ENCODE measurements around the gene ARMC3. TPM values are rescaled to one million over a fixed set of nuclear protein-coding genes. Genes with fewer than 3 reads are reported as not detected.
"Not testable (repeated sequence)": the region's sequence is repeated elsewhere in the genome, so short reads cannot be mapped to it uniquely, and the experiment has no call there.

ARMC3 gene, protein sequence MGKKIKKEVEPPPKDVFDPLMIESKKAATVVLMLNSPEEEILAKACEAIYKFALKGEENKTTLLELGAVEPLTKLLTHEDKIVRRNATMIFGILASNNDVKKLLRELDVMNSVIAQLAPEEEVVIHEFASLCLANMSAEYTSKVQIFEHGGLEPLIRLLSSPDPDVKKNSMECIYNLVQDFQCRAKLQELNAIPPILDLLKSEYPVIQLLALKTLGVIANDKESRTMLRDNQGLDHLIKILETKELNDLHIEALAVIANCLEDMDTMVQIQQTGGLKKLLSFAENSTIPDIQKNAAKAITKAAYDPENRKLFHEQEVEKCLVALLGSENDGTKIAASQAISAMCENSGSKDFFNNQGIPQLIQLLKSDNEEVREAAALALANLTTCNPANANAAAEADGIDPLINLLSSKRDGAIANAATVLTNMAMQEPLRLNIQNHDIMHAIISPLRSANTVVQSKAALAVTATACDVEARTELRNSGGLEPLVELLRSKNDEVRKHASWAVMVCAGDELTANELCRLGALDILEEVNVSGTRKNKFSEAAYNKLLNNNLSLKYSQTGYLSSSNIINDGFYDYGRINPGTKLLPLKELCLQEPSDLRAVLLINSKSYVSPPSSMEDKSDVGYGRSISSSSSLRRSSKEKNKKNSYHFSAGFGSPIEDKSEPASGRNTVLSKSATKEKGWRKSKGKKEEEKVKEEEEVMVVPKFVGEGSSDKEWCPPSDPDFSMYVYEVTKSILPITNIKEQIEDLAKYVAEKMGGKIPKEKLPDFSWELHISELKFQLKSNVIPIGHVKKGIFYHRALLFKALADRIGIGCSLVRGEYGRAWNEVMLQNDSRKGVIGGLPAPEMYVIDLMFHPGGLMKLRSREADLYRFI
- total RNA-seq (2014; rRNA removed; shearing (Covaris generic)): 0.32 TPM in 1 of 2 replicates, not detected in the other
- not detected in 2 replicates for polyA plus RNA-seq (2015; cell fraction: cytosol; rRNA removed)
- polyA plus RNA-seq (2015; cell fraction: nucleus; rRNA removed): not detected in 2 replicates

GRCh38 chr10:22927661-22928403, at the start of gene ARMC3:
Gene ARMC3, plus strand, starts transcription at chr10:22928053. Its CDS starts 3,944 bp downstream, at chr10:22931997.
- in situ Hi-C loops (cut with HindIII; ENCODE audit: low pct_unique_long_range_greater_than_20kb, low sequenced_read_pairs): no loop called here
- DNase-seq (ENCODE audit: low read depth, low spot score): no peak

DNA sequence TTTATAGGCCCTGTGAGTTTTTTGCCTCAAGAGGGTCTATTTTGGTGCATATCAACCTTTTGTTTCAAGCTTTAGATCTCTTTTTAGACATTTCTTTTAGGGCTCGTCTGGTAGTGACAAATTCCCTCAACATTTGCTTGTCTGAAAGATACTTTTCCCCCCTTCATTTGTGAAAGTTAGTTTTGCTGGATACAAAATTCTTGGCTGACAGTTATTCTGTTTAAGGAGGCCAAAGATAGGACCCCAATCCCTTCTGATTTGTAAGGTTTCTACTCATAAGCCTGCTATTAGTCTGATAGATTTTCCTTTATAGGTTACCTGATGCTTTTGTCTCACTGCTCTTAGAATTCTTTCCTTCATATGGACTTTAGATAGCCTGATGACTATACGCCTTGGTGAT, 36.1 kb upstream of the ARMC3 start:
- DNase-seq (ENCODE audit: low read depth, low spot score): no peak
- in situ Hi-C loops (cut with HindIII; ENCODE audit: low pct_unique_long_range_greater_than_20kb, low sequenced_read_pairs): no loop called here

DNA sequence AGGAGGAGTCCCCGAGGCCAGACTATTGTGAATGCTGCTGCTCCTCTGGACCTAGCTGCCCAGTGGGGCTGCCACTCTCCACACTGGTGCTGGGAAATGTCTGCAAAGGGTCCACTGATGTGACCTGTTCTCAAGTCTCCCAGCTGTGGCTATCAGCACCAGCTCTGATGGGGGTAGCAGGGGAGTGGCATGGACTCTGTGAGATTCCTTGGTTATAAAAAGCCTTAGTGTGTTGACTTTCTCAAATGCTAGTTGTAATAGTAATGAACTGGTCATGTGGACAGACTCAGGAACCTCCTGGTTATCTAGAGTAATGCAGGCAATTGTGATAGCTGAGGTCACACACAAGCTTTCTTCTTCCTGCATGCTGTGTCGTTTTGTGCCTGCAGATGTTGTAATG, 34.1 kb upstream of the ARMC3 start:
- no peak for DNase-seq (ENCODE audit: low read depth, low spot score)
- in situ Hi-C loops (cut with HindIII; ENCODE audit: low pct_unique_long_range_greater_than_20kb, low sequenced_read_pairs): no loop called here

DNA sequence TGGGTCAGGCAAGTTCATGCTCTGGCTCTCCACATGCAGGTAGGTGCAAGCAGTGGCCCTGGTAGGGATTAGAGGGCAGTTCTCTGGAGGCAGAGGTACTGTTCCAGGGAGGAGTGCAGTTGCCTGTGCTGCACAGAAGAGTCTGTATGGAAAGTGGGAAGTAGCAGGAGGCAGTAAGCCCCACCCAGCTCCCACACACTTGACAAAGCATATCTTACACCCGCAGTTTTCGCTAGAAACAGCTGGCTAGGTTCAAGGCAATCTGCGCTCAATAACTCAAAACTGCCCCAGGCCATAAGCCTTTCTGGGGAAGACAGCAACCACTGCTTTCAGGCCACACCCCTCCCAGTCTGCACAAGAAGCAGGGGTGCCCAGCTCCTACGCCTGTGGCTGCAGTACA, 33.1 kb upstream of the ARMC3 start:
- in situ Hi-C loops (cut with HindIII; ENCODE audit: low pct_unique_long_range_greater_than_20kb, low sequenced_read_pairs): no loop called here
- no peak for DNase-seq (ENCODE audit: low read depth, low spot score)

- in situ Hi-C loops (cut with HindIII; ENCODE audit: low pct_unique_long_range_greater_than_20kb, low sequenced_read_pairs): no loop called here
- no peak for DNase-seq (ENCODE audit: low read depth, low spot score)
Observed at GRCh38 chr10:22895252-22895651, 32.6 kb upstream of the ARMC3 start.

DNA sequence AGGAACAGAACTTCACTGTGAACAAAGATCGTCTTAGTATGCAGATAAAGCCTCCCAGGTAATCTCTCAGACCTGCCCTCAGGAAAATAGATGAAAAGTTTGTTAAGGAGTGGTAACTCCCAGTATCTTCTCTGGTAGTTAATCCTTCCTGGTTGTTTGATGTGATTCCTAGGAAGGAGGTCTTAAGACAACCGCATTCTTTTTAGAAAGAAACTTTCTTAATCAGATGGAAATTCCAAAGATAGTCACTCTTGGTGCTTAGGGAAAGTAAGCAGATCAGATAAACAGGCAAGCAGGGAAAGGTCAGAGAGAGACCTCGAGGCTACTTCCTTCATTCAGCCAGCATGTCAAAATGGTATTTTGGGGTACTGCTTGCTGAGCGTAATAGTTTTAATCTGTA, 30.5 kb upstream of the ARMC3 start:
- no peak for DNase-seq (ENCODE audit: low read depth, low spot score)
- in situ Hi-C loops (cut with HindIII; ENCODE audit: low pct_unique_long_range_greater_than_20kb, low sequenced_read_pairs): no loop called here

DNA sequence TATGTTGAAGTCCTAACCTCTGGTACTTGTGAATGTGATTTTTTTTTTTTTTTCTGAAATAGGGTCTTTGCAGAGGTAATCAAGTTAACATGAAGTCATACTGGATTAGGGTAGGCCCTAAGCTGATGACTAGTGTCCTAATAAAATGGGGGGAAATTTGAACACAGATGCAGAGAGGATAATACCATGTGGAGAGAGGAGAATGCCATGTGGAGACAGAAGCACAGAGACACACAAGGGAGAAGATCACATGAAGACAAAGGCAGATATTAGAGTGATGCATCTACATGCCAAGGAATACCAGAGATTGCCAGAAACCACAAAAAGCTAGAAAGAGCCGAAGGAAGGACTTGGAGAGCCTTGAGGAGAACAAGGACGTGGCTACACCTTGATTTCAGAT, 28.5 kb upstream of the ARMC3 start:
- in situ Hi-C loops (cut with HindIII; ENCODE audit: low pct_unique_long_range_greater_than_20kb, low sequenced_read_pairs): no loop called here
- no peak for DNase-seq (ENCODE audit: low read depth, low spot score)

DNA sequence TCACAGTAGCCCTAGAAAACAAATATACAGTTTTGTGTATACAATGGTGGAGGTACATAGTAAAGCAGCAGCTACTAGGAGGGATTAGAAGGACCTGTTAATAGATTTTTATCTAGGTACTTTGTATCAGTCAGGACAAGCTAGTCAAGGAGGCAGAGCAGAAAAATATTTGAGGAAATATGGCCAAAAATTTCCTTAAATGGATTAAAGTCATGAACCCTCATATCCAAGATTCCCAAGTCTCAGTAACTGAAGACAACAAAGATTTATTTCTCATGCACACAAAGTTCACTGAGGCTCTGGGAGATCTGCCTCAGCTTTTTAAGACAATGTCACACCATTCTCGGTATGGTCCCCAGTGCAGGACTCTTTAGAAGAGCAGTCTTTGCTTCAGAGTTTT, 28.1 kb upstream of the ARMC3 start:
- no peak for DNase-seq (ENCODE audit: low read depth, low spot score)
- in situ Hi-C loops (cut with HindIII; ENCODE audit: low pct_unique_long_range_greater_than_20kb, low sequenced_read_pairs): no loop called here

GRCh38 chr10:22900841-22901601, 26.8 kb upstream of the ARMC3 start:
- in situ Hi-C loops (cut with HindIII; ENCODE audit: low pct_unique_long_range_greater_than_20kb, low sequenced_read_pairs): no loop called here
- no peak for DNase-seq (ENCODE audit: low read depth, low spot score)

- in situ Hi-C loops (cut with HindIII; ENCODE audit: low pct_unique_long_range_greater_than_20kb, low sequenced_read_pairs); DNase-seq (ENCODE audit: low read depth, low spot score): not testable (repeated sequence)
Observed at GRCh38 chr10:22902147-22902546, 25.7 kb upstream of the ARMC3 start.

- in situ Hi-C loops (cut with HindIII; ENCODE audit: low pct_unique_long_range_greater_than_20kb, low sequenced_read_pairs): no loop called here
- DNase-seq (ENCODE audit: low read depth, low spot score): no peak
Observed at GRCh38 chr10:22903694-22904093, 24.2 kb upstream of the ARMC3 start.

DNA sequence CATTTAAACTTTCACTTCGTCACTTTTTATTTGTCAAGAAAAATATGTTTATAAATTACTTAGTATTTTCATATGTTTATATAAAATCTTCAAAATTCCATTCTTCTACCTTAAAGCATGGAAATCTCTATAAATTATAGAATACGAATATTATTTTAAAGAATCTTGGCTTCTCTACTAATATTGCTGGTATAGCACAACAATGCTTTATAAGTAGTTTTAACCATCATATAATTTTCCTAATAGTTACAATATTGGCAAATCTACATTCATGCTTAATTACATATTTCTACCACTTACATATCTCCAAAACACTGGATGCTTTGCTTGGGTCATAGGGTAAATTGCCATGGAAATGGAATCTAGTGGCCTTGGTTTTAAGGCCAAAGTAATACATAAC, 21.1 kb upstream of the ARMC3 start:
- DNase-seq (ENCODE audit: low read depth, low spot score): no peak
- in situ Hi-C loops (cut with HindIII; ENCODE audit: low pct_unique_long_range_greater_than_20kb, low sequenced_read_pairs): no loop called here

GRCh38 chr10:22908837-22909236, 19.0 kb upstream of the ARMC3 start:
- in situ Hi-C loops (cut with HindIII; ENCODE audit: low pct_unique_long_range_greater_than_20kb, low sequenced_read_pairs): no loop called here
- no peak for DNase-seq (ENCODE audit: low read depth, low spot score)

- in situ Hi-C loops (cut with HindIII; ENCODE audit: low pct_unique_long_range_greater_than_20kb, low sequenced_read_pairs); DNase-seq (ENCODE audit: low read depth, low spot score): not testable (repeated sequence)
Observed at GRCh38 chr10:22909673-22910072, 18.2 kb upstream of the ARMC3 start.

GRCh38 chr10:22911067-22911466, 16.8 kb upstream of the ARMC3 start:
- in situ Hi-C loops (cut with HindIII; ENCODE audit: low pct_unique_long_range_greater_than_20kb, low sequenced_read_pairs): no loop called here
- DNase-seq (ENCODE audit: low read depth, low spot score): no peak

DNA sequence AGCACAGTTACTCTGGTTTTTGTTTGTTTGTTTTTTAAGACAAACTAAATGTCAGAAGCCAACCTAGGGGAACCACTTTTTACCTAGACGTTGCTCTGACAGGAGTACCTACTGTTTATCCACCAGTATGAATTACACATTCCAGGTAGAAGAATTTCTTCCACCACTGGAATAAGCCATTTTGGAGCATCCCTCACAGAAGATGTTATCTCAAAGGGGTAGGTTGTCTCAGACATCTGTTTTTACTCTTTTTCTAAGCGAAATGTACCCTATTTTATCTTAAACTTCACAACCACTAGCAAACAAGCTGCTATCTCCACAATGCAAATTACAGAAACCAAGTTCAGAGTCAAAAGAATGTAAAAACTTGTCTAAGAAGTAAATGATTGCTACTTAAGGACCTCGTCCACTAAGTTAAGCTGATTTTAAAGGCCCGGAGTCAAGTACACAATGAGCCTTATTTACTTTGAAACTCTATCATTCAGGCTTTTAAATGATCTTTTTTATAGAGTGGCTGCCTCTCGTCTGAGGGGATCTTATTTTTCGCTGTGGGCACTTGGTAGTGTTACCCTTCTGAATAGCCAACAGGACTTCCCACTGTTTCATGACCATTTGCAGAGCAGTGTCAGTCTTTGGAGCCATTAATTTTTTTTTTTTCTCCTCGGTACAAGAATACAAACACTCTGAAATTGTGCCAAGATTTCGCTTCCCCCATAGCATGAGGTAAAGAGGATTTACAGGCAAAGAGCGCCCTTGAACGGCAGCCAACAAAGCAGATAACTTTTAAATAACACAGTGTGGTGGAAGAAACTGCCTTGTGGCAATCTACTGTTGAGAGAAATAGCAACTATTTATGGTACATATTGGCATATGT, 15.7 kb upstream of the ARMC3 start:
- DNase-seq (ENCODE audit: low read depth, low spot score): peak; percentile 81
- in situ Hi-C loops (cut with HindIII; ENCODE audit: low pct_unique_long_range_greater_than_20kb, low sequenced_read_pairs): no loop called here
